AG20443 (cell line): ENCODE results near the gene SIRT7.

ENCODE experiments used
- DNase-seq: peaks from one replicate; pipeline ENCODE4 v3.0.0; 2012; ENCODE audit warnings: low spot score, mixed read lengths

SIRT7 gene

GRCh38 chr17:81863833-81864768 is 53.9 kb downstream of the SIRT7 start:
- no peak for DNase-seq

- DNase-seq, result no peak
Observed at GRCh38 chr17:81863123-81863675, 54.8 kb downstream of the SIRT7 start.
